Type B pancreatic cell (in vitro differentiated cells): ENCODE results near the gene MTF2. TPM values are rescaled to one million over a fixed set of nuclear protein-coding genes. Genes with fewer than 3 reads are reported as not detected.

Source experiments
- DNase-seq: peaks from one replicate; pipeline ENCODE4 v3.0.0; 2021; ENCODE audit warnings: mixed read lengths; ENCODE audit not compliant: unreplicated experiment; ENCODE audit errors: extremely low spot score
- H3K27ac Mint-ChIP-seq: 2 replicates; pipeline ENCODE4 v1.8.0; 2021; ENCODE audit warnings: mild to moderate bottlenecking, mixed read lengths
- H3K27me3 Mint-ChIP-seq: 2 replicates; pipeline ENCODE4 v1.8.0; 2021; ENCODE audit warnings: mixed read lengths
- H3K36me3 Mint-ChIP-seq: 2 replicates; pipeline ENCODE4 v1.8.0; 2021; ENCODE audit warnings: mixed read lengths
- H3K4me1 Mint-ChIP-seq: one replicate; pipeline ENCODE4 v1.8.0; 2021; ENCODE audit warnings: mixed read lengths; ENCODE audit not compliant: unreplicated experiment
- H3K4me3 Mint-ChIP-seq: 2 replicates; pipeline ENCODE4 v1.8.0; 2021; ENCODE audit warnings: mild to moderate bottlenecking, mixed read lengths
- H3K9me3 Mint-ChIP-seq: 2 replicates; pipeline ENCODE4 v1.8.0; 2021; ENCODE audit warnings: mixed read lengths
- CTCF ChIP-seq: fragments of 200-600 bp; sonication (generic); conservative IDR thresholded peaks from 2 replicates; pipeline ENCODE4 v1.5.0; 2021; ENCODE audit warnings: antibody characterized with exemption, mild to moderate bottlenecking
- total RNA-seq: library from RNA; stranded (reverse); gene quantifications from 2 replicates; pipeline ENCODE4 v1.2.1, GENCODE V29; 2021; ENCODE audit warnings: low replicate concordance

MTF2 gene
- total RNA-seq, 1 donor from 2014 or later: 67.8 TPM

- Mint-ChIP-seq H3K36me3 (peaks cover 32% of the 10 kb centered on the region), H3K27me3 (no peaks in the 10 kb centered on the region), H3K4me1 (peaks cover 11% of the 10 kb centered on the region), H3K27ac (no peak overlapping the region), H3K4me3 (no peak overlapping the region), H3K9me3 (no peaks in the 10 kb centered on the region)
- DNase-seq: no peak
- TF ChIP-seq CTCF: no peak
Observed at GRCh38 chr1:93102142-93102541, 23.1 kb downstream of the MTF2 start.

- no peaks in the 10 kb centered on the region for H3K9me3 Mint-ChIP-seq
- peaks cover 3% of the 10 kb centered on the region for H3K4me1 Mint-ChIP-seq
Observed at GRCh38 chr1:93106226-93106625, 27.1 kb downstream of the MTF2 start.

GRCh38 chr1:93107395-93107794, 28.3 kb downstream of the MTF2 start:
- Mint-ChIP-seq H3K27me3 (no peaks in the 10 kb centered on the region), H3K4me1 (peaks cover 3% of the 10 kb centered on the region), H3K36me3 (peaks cover 50% of the 10 kb centered on the region), H3K4me3 (no peak overlapping the region), H3K27ac (no peak overlapping the region), H3K9me3 (no peaks in the 10 kb centered on the region)
- no peak for TF ChIP-seq CTCF
- no peak for DNase-seq

More at GRCh38 chr1:93106226-93106625, 27.1 kb downstream of the MTF2 start:
- TF ChIP-seq CTCF: no peak
- H3K36me3 Mint-ChIP-seq: peaks cover 51% of the 10 kb centered on the region
- DNase-seq: no peak
- no peaks in the 10 kb centered on the region for H3K27me3 Mint-ChIP-seq
- H3K4me3 Mint-ChIP-seq: no peak overlapping the region
- H3K27ac Mint-ChIP-seq: no peak overlapping the region

- no peak overlapping the region for H3K27ac Mint-ChIP-seq
- H3K4me1 Mint-ChIP-seq: peaks cover 3% of the 10 kb centered on the region
Observed at GRCh38 chr1:93108335-93108734, 29.3 kb downstream of the MTF2 start.

GRCh38 chr1:93109578-93109977, 30.5 kb downstream of the MTF2 start:
- H3K4me1 Mint-ChIP-seq: peaks cover 3% of the 10 kb centered on the region
- TF ChIP-seq CTCF: no peak
- no peaks in the 10 kb centered on the region for H3K9me3 Mint-ChIP-seq
- no peak overlapping the region for H3K27ac Mint-ChIP-seq
- H3K4me3 Mint-ChIP-seq: no peak overlapping the region
- no peaks in the 10 kb centered on the region for H3K27me3 Mint-ChIP-seq
- peaks cover 41% of the 10 kb centered on the region for H3K36me3 Mint-ChIP-seq
- DNase-seq: no peak

More at GRCh38 chr1:93108335-93108734, 29.3 kb downstream of the MTF2 start:
- no peaks in the 10 kb centered on the region for H3K27me3 Mint-ChIP-seq
- peaks cover 46% of the 10 kb centered on the region for H3K36me3 Mint-ChIP-seq
- no peak for DNase-seq
- no peak overlapping the region for H3K4me3 Mint-ChIP-seq
- TF ChIP-seq CTCF: no peak
- H3K9me3 Mint-ChIP-seq: no peaks in the 10 kb centered on the region

- H3K9me3 Mint-ChIP-seq: no peaks in the 10 kb centered on the region
- H3K27me3 Mint-ChIP-seq: no peaks in the 10 kb centered on the region
- H3K4me3 Mint-ChIP-seq: no peak overlapping the region
- peaks cover 3% of the 10 kb centered on the region for H3K4me1 Mint-ChIP-seq
- peaks cover 34% of the 10 kb centered on the region for H3K36me3 Mint-ChIP-seq
- no peak for TF ChIP-seq CTCF
- H3K27ac Mint-ChIP-seq: no peak overlapping the region
- no peak for DNase-seq
Observed at GRCh38 chr1:93111065-93111464, 32.0 kb downstream of the MTF2 start.
